ENCODE measurements around the gene FOXO3. TPM values are rescaled to one million over a fixed set of nuclear protein-coding genes. Genes with fewer than 3 reads are reported as not detected.
"Not testable (repeated sequence)": the region's sequence is repeated elsewhere in the genome, so short reads cannot be mapped to it uniquely, and the experiment has no call there.

The FOXO3 gene
- total RNA-seq, 2 donors from 2014 or later, result 7.1 to 10.0 TPM

DNA sequence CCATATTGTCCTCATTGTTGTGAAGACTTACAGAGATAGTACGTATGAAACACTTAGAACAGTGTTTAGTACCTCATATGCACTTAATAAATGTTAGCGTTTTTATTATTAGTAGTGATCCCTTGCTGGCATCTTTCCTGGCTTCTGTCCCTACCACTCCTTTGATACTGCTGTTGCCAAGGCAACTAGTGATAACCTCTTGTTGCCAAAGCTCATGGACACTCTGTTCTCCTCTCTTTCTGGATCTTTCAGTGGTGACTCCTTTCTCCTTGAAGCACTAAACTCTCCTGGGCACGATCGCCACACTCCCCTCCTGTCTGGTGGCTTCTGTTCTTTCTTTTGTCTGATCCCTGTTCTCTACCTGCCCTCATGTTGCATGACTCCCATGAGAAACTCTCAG lies 83.5 kb downstream of the FOXO3 start:
- Mint-ChIP-seq H3K36me3 (ENCODE audit: insufficient read depth in 2 of 2) (no peaks in the 10 kb centered on the region), H3K27me3 (ENCODE audit: low read depth) (no peaks in the 10 kb centered on the region), H3K4me1 (ENCODE audit: low read depth) (peaks cover 6% of the 10 kb centered on the region), H3K27ac (no peak overlapping the region), H3K9me3 (no peaks in the 10 kb centered on the region), H3K4me3 (no peak overlapping the region)
- DNase-seq, result no peak
- no peak for ATAC-seq (replicated peaks in 1 of 2)

DNA sequence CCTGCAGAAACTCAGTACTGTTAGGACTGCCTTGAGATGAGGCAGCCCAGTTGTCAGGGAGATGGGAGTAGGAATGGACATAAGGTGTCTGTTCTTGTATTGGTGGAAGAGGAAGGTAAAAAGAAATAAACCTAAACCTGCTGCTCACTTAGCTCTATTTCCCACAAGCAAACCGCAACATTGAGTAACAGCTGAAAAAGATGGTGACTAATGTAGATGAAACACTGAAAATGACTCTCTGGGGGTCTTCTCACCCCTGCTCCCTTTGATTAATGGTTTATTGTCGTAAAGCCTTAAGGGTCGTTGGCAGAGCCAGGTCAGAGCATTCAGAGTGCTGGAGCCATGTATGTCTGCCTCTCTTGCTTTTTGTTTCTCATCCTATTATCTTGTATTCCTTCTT lies 87.5 kb downstream of the FOXO3 start:
- Mint-ChIP-seq H3K27me3 (ENCODE audit: low read depth) (no peaks in the 10 kb centered on the region), H3K4me1 (ENCODE audit: low read depth) (peaks cover 2% of the 10 kb centered on the region), H3K4me3 (no peak overlapping the region), H3K27ac (no peak overlapping the region), H3K36me3 (ENCODE audit: insufficient read depth in 2 of 2) (no peaks in the 10 kb centered on the region), H3K9me3 (no peaks in the 10 kb centered on the region)
- no peak for ATAC-seq (replicated peaks in 1 of 2)
- no peak for DNase-seq

DNA sequence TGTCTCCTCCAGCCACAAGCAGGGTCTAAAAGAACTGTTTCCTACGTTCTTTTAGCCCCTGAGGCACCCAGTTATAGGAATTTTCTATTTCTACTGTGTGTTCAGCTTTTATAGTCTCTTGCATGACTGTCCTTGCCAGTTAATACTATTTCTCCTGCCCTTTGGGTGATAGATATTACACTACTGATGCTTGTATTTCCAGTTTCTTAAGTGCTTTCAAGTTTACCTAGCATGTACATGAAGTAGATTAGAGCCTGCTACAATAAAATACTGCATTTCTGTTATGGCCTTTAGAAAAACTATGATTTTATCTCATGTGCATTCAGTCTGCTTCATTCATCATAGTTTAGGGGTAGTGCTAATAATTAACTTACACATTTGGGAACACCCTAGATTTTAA lies 89.6 kb downstream of the FOXO3 start:
- H3K4me1 Mint-ChIP-seq (ENCODE audit: low read depth), result peaks cover 17% of the 10 kb centered on the region
- no peaks in the 10 kb centered on the region for H3K36me3 Mint-ChIP-seq (ENCODE audit: insufficient read depth in 2 of 2)
- DNase-seq, result no peak
- H3K27me3 Mint-ChIP-seq (ENCODE audit: low read depth), result no peaks in the 10 kb centered on the region
- H3K9me3 Mint-ChIP-seq, result no peaks in the 10 kb centered on the region
- peak overlapping the region; percentile 63 for H3K27ac Mint-ChIP-seq
- H3K4me3 Mint-ChIP-seq, result no peak overlapping the region
- no peak for ATAC-seq (replicated peaks in 1 of 2)

DNA sequence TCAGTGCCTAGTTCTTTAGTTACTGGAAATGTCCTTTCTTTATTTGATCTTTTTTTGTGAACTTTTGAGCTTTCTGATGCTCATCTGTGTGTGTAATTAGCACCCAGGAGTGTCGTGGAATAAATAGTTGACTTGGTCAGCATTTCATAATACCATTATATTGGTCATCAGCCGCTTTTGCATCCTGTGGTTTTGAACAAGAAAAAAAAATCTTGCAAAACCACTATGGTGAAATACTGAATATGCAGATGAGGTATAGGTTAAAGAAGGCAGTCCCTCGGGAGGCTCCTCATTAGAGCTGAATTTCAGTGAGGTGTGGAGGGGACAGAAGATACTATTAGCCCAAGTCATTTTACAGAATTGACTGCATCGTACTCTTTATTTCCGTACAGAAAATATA lies 90.1 kb downstream of the FOXO3 start:
- Mint-ChIP-seq H3K4me1 (ENCODE audit: low read depth) (peaks cover 17% of the 10 kb centered on the region), H3K27me3 (ENCODE audit: low read depth) (no peaks in the 10 kb centered on the region), H3K4me3 (no peak overlapping the region), H3K36me3 (ENCODE audit: insufficient read depth in 2 of 2) (no peaks in the 10 kb centered on the region), H3K9me3 (no peaks in the 10 kb centered on the region), H3K27ac (no peak overlapping the region)
- DNase-seq (no peak), ATAC-seq (replicated peaks in 1 of 2) (no peak)

DNA sequence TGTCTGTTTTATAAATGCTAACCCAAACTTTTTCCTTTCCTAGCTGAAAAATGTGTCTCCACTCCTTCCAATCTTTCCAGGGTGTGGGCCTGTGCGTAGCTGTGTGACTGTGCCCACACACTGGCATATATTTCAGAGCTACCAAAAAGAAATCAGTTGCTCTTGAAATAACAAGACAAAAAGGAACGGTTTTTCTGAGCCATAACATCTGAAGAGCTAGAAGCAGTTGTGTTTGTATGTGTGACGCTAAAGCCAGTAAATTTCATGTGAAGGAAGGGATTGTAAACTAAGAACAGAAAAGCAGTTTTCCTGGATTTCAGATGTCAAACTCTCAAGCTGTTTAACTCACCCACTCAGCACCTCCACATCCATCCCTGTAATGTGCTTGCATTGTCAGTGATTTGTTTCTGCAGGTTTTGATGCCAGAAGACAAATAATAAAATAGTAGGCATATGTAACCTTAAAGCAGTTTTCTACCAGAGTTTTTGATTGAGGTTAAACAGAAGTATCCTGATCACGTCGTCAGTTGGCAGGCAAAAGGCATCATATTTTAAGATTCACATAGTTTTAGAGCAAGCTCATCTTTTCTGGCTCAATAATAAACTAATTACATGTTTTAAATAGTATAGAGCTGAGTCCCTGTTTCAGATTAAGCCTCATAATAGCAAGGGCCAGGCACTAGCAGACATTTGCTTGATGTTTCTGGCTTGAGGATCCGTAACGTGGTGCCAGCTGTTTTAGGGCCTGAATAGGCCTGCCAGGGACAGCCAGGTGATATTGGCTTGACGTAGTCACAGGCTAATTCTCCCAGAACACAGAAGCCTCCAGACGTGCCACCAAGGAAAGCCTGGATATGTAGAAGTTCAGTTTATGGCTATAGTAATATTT lies 90.9 kb downstream of the FOXO3 start:
- ATAC-seq (replicated peaks in 1 of 2) (no peak), DNase-seq (no peak)
- H3K9me3 Mint-ChIP-seq, result no peaks in the 10 kb centered on the region
- no peak overlapping the region for H3K4me3 Mint-ChIP-seq
- no peak overlapping the region for H3K27ac Mint-ChIP-seq
- H3K36me3 Mint-ChIP-seq (ENCODE audit: insufficient read depth in 2 of 2), result no peaks in the 10 kb centered on the region
- H3K4me1 Mint-ChIP-seq (ENCODE audit: low read depth), result peaks cover 17% of the 10 kb centered on the region
- H3K27me3 Mint-ChIP-seq (ENCODE audit: low read depth), result no peaks in the 10 kb centered on the region

DNA sequence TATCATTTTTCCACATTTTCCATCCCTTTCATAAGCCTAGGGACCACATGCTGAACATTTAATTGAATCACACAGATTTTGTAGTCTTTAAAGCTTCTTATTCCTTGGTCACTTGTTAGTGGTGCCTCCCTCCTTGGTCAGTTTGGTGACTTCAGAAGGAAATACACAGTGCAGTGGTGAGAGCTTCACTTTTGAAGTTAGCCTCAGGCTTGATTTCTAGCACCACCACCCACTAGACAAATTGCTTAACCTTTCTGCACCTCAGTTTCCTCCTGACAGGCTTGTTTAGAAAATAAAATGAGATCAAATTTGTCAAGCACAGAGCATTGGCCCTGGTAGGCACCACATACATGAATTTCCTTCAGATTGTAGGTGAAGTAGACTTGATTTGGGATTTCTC lies 91.7 kb downstream of the FOXO3 start:
- no peak overlapping the region for H3K4me3 Mint-ChIP-seq
- no peak overlapping the region for H3K27ac Mint-ChIP-seq
- H3K4me1 Mint-ChIP-seq (ENCODE audit: low read depth), result peaks cover 17% of the 10 kb centered on the region
- no peaks in the 10 kb centered on the region for H3K27me3 Mint-ChIP-seq (ENCODE audit: low read depth)
- DNase-seq (no peak), ATAC-seq (replicated peaks in 1 of 2) (no peak)
- H3K36me3 Mint-ChIP-seq (ENCODE audit: insufficient read depth in 2 of 2), result no peaks in the 10 kb centered on the region
- H3K9me3 Mint-ChIP-seq, result no peaks in the 10 kb centered on the region

DNA sequence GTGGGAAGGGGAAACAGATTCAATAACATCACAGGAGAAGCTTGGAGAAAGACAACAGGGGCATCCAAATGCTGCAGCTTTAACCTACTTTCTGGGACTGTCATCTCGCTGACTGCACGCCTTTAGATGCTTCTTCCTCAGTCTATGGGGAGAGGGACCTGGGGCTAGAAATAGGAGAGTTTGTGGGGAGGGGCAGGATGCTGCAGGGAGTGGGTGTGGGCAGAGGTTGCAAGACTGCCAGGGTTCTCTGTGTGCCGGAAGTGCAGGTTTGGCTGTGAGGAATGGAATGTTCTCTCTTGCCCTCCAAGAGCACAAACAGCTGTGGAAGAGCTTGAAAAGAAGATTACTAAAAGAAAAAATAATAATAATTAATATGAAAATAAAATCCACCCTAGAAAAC lies 93.2 kb downstream of the FOXO3 start:
- Mint-ChIP-seq H3K4me1 (ENCODE audit: low read depth) (peaks cover 17% of the 10 kb centered on the region), H3K4me3 (no peak overlapping the region), H3K27me3 (ENCODE audit: low read depth) (no peaks in the 10 kb centered on the region), H3K9me3 (no peaks in the 10 kb centered on the region), H3K36me3 (ENCODE audit: insufficient read depth in 2 of 2) (no peaks in the 10 kb centered on the region), H3K27ac (no peak overlapping the region)
- DNase-seq (no peak), ATAC-seq (replicated peaks in 1 of 2) (no peak)

DNA sequence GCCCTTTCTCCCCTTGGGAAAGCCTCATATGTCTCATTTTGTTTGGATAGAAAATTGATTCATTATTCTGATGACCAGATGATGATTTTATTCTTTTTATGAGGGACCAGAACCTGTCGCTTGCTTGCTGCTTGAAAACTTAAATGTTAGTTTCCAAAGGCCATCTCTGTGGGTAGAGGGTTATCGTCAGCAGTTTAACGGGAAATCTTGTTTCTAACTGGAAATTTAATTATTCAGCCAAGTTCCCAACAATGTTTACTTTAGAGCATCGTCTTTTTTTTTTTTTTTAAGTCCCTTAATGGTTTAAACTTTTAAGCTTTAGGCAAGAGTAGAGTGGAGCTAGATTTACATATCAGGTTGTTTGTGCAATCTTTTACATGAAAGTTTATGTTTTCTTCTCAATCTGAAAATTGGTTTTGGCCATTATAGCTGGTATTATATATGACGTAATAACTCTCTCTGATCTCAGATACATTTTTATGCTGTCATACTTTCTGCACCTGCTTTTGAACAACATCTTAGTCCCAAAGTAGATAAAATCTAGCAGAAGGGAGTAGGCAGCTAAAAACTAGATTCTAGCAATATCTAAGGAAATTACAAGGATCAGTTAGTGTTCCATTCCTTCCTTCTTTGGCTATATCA lies 93.9 kb downstream of the FOXO3 start:
- no peaks in the 10 kb centered on the region for H3K36me3 Mint-ChIP-seq (ENCODE audit: insufficient read depth in 2 of 2)
- no peak for ATAC-seq (replicated peaks in 1 of 2)
- H3K27ac Mint-ChIP-seq, result no peak overlapping the region
- H3K9me3 Mint-ChIP-seq, result no peaks in the 10 kb centered on the region
- no peak for DNase-seq
- no peak overlapping the region for H3K4me3 Mint-ChIP-seq
- peaks cover 17% of the 10 kb centered on the region for H3K4me1 Mint-ChIP-seq (ENCODE audit: low read depth)
- H3K27me3 Mint-ChIP-seq (ENCODE audit: low read depth), result no peaks in the 10 kb centered on the region

DNA sequence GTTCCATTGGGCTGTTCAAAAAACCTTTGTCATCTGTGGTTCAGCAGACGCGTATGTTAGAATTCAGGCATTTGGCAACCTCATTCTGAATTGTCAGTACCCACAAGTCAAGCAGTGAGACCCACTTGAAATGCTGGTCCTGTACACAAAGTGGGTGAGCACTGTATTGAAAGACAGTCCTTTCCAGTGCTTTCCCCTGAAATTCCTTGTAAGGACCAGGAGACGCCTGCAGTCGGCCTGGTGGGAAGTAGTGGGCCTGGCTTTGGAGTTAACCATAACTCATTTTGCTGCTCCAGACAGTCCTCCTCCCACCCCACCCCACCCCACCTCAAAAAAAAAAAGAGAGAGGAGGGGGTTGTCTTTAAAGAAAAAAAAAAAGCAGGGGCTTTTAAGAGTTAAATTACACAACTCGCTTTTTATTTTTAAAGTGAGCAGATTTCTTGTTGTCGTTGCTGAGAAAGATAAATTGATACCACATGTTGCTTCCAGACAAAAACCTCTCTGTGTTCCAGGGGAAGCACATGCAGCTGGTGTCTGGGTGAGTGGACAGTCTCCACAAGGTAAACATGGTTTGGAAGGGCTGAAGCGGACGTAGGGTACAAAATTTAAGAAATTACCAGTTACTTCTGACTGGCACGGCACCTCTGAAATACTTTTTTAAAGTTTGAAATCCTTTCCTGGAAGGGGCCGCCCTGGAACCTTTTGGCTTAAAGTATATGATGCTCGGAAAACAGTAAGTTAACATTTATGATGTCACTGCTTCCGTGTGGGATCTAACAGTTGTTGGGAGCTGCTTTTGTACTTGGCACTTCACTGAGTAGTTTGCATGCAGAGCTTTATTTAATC lies 95.3 kb downstream of the FOXO3 start:
- no peaks in the 10 kb centered on the region for H3K36me3 Mint-ChIP-seq (ENCODE audit: insufficient read depth in 2 of 2)
- ATAC-seq (replicated peaks in 1 of 2), result no peak
- no peaks in the 10 kb centered on the region for H3K27me3 Mint-ChIP-seq (ENCODE audit: low read depth)
- H3K9me3 Mint-ChIP-seq, result no peaks in the 10 kb centered on the region
- no peak for DNase-seq
- H3K4me1 Mint-ChIP-seq (ENCODE audit: low read depth), result peaks cover 17% of the 10 kb centered on the region
- no peak overlapping the region for H3K4me3 Mint-ChIP-seq
- no peak overlapping the region for H3K27ac Mint-ChIP-seq

DNA sequence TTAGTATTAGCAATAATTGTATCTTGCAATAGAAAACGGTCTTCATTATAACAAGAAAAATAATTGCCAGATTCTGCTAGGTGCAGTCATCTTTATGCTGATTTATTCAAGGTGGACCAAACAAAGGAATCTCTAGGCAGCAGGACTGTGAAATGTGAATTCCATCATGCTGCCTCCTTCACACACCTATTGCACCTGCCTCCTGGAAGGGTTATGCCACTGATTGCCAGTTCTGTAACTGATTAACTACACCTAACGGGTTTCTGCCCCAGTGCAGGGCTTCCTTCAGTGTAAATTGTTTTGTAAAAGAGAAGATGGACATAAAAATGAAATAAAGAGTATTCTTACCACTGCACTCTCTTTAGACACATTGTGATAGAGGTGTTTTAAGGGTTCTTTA lies 96.1 kb downstream of the FOXO3 start:
- DNase-seq, result no peak
- Mint-ChIP-seq H3K36me3 (ENCODE audit: insufficient read depth in 2 of 2) (no peaks in the 10 kb centered on the region), H3K4me1 (ENCODE audit: low read depth) (peaks cover 23% of the 10 kb centered on the region), H3K27ac (no peak overlapping the region), H3K27me3 (ENCODE audit: low read depth) (no peaks in the 10 kb centered on the region), H3K4me3 (no peak overlapping the region), H3K9me3 (no peaks in the 10 kb centered on the region)
- ATAC-seq (replicated peaks in 1 of 2), result no peak

DNA sequence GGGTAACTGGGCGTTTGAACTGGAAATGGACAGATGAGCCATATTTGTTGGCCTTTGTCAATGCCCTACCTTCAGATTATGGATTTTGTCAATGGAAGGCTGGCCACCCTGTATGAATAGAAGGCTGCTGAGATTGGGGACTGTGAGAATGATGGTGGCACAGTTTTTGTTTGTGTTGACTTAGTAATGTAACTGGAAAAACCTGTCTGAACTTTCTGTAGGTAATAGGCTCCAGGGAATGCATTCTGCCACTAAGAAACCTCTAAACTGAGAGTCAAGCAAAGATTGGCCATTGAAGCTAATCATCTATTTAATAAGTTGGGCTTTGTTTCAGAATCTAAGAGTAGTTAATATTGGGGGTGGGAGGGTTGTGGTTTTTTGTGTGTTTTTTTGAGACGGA lies 97.5 kb downstream of the FOXO3 start:
- ATAC-seq (replicated peaks in 1 of 2) (no peak), DNase-seq (no peak)
- peaks cover 28% of the 10 kb centered on the region for H3K4me1 Mint-ChIP-seq (ENCODE audit: low read depth)
- no peak overlapping the region for H3K4me3 Mint-ChIP-seq
- H3K27me3 Mint-ChIP-seq (ENCODE audit: low read depth), result no peaks in the 10 kb centered on the region
- no peaks in the 10 kb centered on the region for H3K36me3 Mint-ChIP-seq (ENCODE audit: insufficient read depth in 2 of 2)
- H3K27ac Mint-ChIP-seq, result no peak overlapping the region
- no peaks in the 10 kb centered on the region for H3K9me3 Mint-ChIP-seq

DNA sequence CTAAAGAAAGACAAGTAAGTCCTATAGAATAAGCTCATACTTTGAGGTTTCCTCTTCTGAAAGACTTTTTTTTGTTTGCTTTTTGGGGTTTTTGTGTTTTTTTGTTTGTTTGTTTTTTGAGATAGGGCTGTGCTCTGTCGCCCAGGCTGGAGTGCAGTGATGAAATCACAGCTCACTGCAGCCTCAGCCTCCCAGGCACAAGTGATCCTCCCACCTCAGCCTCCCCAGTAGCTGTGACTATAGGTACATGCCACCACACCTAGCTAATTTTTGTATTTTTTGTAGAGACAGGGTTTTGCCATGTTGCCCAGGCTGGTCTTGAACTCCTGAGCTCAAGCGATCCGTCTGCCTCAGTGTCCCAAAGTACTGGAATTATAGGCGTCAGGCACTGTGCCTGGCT lies 98.1 kb downstream of the FOXO3 start:
- H3K4me3 Mint-ChIP-seq; DNase-seq; H3K9me3 Mint-ChIP-seq; H3K27ac Mint-ChIP-seq; H3K36me3 Mint-ChIP-seq (ENCODE audit: insufficient read depth in 2 of 2); H3K27me3 Mint-ChIP-seq (ENCODE audit: low read depth); ATAC-seq (replicated peaks in 1 of 2): not testable (repeated sequence)
- H3K4me1 Mint-ChIP-seq (ENCODE audit: low read depth), result peaks cover 22% of the 10 kb centered on the region

DNA sequence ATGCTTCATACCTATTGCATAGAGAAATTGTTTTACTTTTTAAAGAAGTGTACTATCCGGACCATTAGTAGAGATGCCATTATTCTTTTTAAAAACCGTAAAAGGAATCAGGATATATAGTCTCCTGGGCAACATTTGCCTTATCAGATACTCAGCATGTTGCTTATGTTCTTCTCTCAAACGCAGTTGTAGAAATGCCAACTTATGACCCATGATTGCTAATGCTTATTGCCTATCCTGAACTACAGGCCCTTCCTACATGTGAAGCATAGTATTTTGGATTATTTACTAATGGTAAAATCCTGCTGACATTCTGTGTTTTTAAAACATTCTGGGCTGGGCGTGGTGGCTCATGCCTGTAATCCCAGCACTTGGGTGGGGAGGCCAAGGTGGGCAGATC lies 99.5 kb downstream of the FOXO3 start:
- ATAC-seq (replicated peaks in 1 of 2) (no peak), DNase-seq (no peak)
- no peak overlapping the region for H3K27ac Mint-ChIP-seq
- no peaks in the 10 kb centered on the region for H3K9me3 Mint-ChIP-seq
- H3K27me3 Mint-ChIP-seq (ENCODE audit: low read depth), result no peaks in the 10 kb centered on the region
- H3K36me3 Mint-ChIP-seq (ENCODE audit: insufficient read depth in 2 of 2), result no peaks in the 10 kb centered on the region
- peaks cover 19% of the 10 kb centered on the region for H3K4me1 Mint-ChIP-seq (ENCODE audit: low read depth)
- no peak overlapping the region for H3K4me3 Mint-ChIP-seq

All from activated T-cell treated with anti-CD3 and anti-CD28 coated beads, Interleukin-2, amount 50 U/mL, for 72 hours (primary cell).